Measurements from ENCODE around the gene MYMX. TPM values are rescaled to one million over a fixed set of nuclear protein-coding genes. Genes with fewer than 3 reads are reported as not detected.
A peak's percentile ranks its signal among the peaks of the same experiment; 100 is the strongest.

MYMX gene
- total and polyA plus RNA-seq, 2 of the 13 experiments (the other 11 are each of a cell fraction or from before 2014, with no cell fraction given): not detected

DNA sequence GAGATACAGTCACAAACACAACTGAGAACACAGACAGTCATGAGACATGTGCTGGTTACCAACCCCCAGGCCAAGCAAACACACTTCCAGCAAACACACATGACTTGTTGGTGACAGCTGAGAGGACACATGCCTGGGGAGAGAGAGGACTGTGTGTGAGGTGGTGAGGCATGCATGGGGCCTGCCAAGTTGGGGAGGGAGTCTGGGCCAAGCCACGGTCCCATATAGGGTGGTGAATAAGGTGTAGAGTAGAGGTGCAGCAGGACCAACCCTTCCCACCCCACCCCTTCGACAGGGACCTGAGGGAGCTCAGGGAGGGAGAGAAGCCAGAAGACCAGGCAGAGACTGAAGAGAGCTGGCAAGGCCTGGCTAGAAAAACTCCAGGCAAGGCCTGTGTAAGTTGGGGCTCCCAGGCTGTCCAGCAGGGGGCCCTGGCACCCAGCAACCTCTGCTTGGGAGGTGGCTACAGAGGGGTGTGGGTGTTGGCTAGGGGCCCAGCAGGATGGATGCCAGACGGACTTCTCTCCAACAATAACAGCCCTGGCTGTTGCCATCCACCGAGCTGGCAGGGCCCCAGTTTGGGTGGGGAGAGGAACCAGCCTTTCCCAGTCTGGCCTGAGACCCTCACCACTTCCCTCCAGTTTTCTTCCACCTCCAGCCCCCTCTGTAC is 4.7 kb downstream of the MYMX start (continued):
- 0 out of 2 replicates have a peak, but pooled peaks have one; percentile 74 for TF ChIP-seq MEIS1 (CRISPR knock-in tag; IDR thresholded peaks at IDR 0.05; ENCODE audit: borderline replicate concordance)
- TF ChIP-seq, protein P1, sequence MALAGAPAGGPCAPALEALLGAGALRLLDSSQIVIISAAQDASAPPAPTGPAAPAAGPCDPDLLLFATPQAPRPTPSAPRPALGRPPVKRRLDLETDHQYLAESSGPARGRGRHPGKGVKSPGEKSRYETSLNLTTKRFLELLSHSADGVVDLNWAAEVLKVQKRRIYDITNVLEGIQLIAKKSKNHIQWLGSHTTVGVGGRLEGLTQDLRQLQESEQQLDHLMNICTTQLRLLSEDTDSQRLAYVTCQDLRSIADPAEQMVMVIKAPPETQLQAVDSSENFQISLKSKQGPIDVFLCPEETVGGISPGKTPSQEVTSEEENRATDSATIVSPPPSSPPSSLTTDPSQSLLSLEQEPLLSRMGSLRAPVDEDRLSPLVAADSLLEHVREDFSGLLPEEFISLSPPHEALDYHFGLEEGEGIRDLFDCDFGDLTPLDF (CRISPR knock-in tag; IDR thresholded peaks at IDR 0.05): no peak
- no peak for TF ChIP-seq MAFF (IDR thresholded peaks at IDR 0.05; ENCODE audit: low read depth, low read length)
- TF ChIP-seq, protein P2, sequence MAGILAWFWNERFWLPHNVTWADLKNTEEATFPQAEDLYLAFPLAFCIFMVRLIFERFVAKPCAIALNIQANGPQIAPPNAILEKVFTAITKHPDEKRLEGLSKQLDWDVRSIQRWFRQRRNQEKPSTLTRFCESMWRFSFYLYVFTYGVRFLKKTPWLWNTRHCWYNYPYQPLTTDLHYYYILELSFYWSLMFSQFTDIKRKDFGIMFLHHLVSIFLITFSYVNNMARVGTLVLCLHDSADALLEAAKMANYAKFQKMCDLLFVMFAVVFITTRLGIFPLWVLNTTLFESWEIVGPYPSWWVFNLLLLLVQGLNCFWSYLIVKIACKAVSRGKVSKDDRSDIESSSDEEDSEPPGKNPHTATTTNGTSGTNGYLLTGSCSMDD (CRISPR knock-in tag; IDR thresholded peaks at IDR 0.05): no peak
- no peak for TF ChIP-seq NFYB (CRISPR knock-in tag; IDR thresholded peaks at IDR 0.05)
- 0 out of 2 replicates have a peak, but pooled peaks have one; percentile 13 for TF ChIP-seq SOX5 (CRISPR knock-in tag; IDR thresholded peaks at IDR 0.05; ENCODE audit: borderline replicate concordance)
- TF ChIP-seq CHD2 (IDR thresholded peaks at IDR 0.05; ENCODE audit: low read depth, low read length): no peak
- no peak for TF ChIP-seq ZNF282 (IDR thresholded peaks at IDR 0.05; ENCODE audit: partially characterized antibody)
- TF ChIP-seq RBM39 (IDR thresholded peaks at IDR 0.05; ENCODE audit: low read depth, low read length, poor library complexity, severe bottlenecking): no peak
- TF ChIP-seq SIN3B (IDR thresholded peaks at IDR 0.05; ENCODE audit: low read length): no peak
- no peak; the same call in 1 of the 2 replicates for TF ChIP-seq ZNF746 (CRISPR knock-in tag; IDR thresholded peaks at IDR 0.05)
- TF ChIP-seq ZFP37 (CRISPR knock-in tag; IDR thresholded peaks at IDR 0.05; ENCODE audit: borderline replicate concordance): no peak
- no peak for TF ChIP-seq TRIM24 (CRISPR knock-in tag; IDR thresholded peaks at IDR 0.05)
- TF ChIP-seq, protein P3, sequence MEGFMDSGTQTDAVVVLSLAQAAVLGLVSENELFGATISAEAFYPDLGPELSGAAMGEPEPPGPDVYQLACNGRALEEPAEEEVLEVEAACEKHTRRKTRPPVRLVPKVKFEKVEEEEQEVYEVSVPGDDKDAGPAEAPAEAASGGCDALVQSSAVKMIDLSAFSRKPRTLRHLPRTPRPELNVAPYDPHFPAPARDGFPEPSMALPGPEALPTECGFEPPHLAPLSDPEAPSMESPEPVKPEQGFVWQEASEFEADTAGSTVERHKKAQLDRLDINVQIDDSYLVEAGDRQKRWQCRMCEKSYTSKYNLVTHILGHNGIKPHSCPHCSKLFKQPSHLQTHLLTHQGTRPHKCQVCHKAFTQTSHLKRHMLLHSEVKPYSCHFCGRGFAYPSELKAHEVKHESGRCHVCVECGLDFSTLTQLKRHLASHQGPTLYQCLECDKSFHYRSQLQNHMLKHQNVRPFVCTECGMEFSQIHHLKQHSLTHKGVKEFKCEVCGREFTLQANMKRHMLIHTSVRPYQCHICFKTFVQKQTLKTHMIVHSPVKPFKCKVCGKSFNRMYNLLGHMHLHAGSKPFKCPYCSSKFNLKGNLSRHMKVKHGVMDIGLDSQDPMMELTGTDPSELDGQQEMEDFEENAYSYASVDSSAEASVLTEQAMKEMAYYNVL (CRISPR knock-in tag; IDR thresholded peaks at IDR 0.05; ENCODE audit: borderline replicate concordance): no peak; the same call in 1 of the 2 replicates
- TF ChIP-seq FOXM1 (CRISPR knock-in tag; IDR thresholded peaks at IDR 0.05): no peak
- TF ChIP-seq ZSCAN29 (CRISPR knock-in tag; conservative IDR thresholded peaks at IDR 0.05): no peak
- TF ChIP-seq ZNF232 (CRISPR knock-in tag; IDR thresholded peaks at IDR 0.05; ENCODE audit: borderline replicate concordance): no peak
- peak; percentile 41; the same call in 1 of the 2 replicates for TF ChIP-seq ZNF556 (CRISPR knock-in tag; IDR thresholded peaks at IDR 0.05; ENCODE audit: borderline replicate concordance)
- TF ChIP-seq NFE2L1 (CRISPR knock-in tag; IDR thresholded peaks at IDR 0.05; ENCODE audit: borderline replicate concordance): no peak
- no peak for TF ChIP-seq KLF13 (CRISPR knock-in tag; IDR thresholded peaks at IDR 0.05)
- peak; percentile 27; the same call in 1 of the 2 replicates for TF ChIP-seq MYC (CRISPR knock-in tag; IDR thresholded peaks at IDR 0.05; ENCODE audit: borderline replicate concordance)
- TF ChIP-seq FOXA3 (CRISPR knock-in tag; IDR thresholded peaks at IDR 0.05): peak; percentile 47; the same call in 1 of the 2 replicates
- no peak for TF ChIP-seq ZNF30 (CRISPR knock-in tag; IDR thresholded peaks at IDR 0.05)
- TF ChIP-seq PAF1 (CRISPR knock-in tag; IDR thresholded peaks at IDR 0.05): no peak
- no peak for TF ChIP-seq NFE2 (CRISPR knock-in tag; IDR thresholded peaks at IDR 0.05)
